Sigmoid colon (tissue), 4 donors: ENCODE measurements around the gene GNAT1.

Source experiments
- CTCF ChIP-seq, 4 experiments: fragments of 450-650 bp in 3 of 4; fragments of 200-600 bp in 1 of 4; IDR thresholded peaks; one replicate each; pipeline ENCODE4 v1.5.1; 2016 to 2019; ENCODE audit warnings: antibody characterized with exemption in 4 of 4, mild to moderate bottlenecking in 3 of 4, moderate library complexity in 2 of 4
- EP300 ChIP-seq, 4 donors: sonication (generic); formaldehyde crosslinking; IDR thresholded peaks; one replicate each; pipeline ENCODE4 v1.6.1; 2017; ENCODE audit warnings: antibody characterized with exemption in 4 of 4
- POLR2A ChIP-seq, 2 donors: fragments of 450-650 bp; IDR thresholded peaks; one replicate each; pipeline ENCODE4 v1.6.1; 2016; ENCODE audit warnings: antibody characterized with exemption in 2 of 2, mild to moderate bottlenecking in 2 of 2, moderate library complexity in 2 of 2
- POLR2AphosphoS5 ChIP-seq, 4 donors: sonication (generic); formaldehyde crosslinking; IDR thresholded peaks; one replicate each; pipeline ENCODE4 v1.6.1; 2017; ENCODE audit warnings: antibody characterized with exemption in 4 of 4

- no peak for TF ChIP-seq CTCF (IDR thresholded peaks at IDR 0.05)
- no peak for TF ChIP-seq POLR2A (IDR thresholded peaks at IDR 0.05)
- no peak for TF ChIP-seq POLR2AphosphoS5 (IDR thresholded peaks at IDR 0.05)
- no peak for TF ChIP-seq EP300 (IDR thresholded peaks at IDR 0.05)
Observed at GRCh38 chr3:50153782-50154475, 37.5 kb upstream of the GNAT1 start.
